ENCODE data around the gene AP1G1.

Gene AP1G1

GRCh38 chr16:71711789-71712188 lies 96.8 kb downstream of the AP1G1 start:
- Histone ChIP-seq H3K4me1 (ENCODE audit: control insufficient read depth in 1 of 2, insufficient read depth in 2 of 2, low read length in 2 of 2) (peaks cover 13 to 16% of the 10 kb centered on the region in 2 donors), H3K9me3 (ENCODE audit: control insufficient read depth in 1 of 2, low read length in 2 of 2) (no peaks in the 10 kb centered on the region), H3K36me3 (ENCODE audit: control insufficient read depth in 1 of 2, insufficient read depth in 2 of 2, low read length in 2 of 2) (no peaks in the 10 kb centered on the region), H3K27me3 (ENCODE audit: control insufficient read depth in 1 of 2, insufficient read depth in 2 of 2, low read length in 2 of 2) (no peaks in the 10 kb centered on the region), H3K9ac (ENCODE audit: low read depth in 1 of 2, low read length in 2 of 2) (no peak overlapping the region), H3K27ac (ENCODE audit: low read depth, low read length) (no peak overlapping the region), H3K4me3 (ENCODE audit: low read depth in 1 of 2, low read length in 2 of 2) (no peak overlapping the region)

DNA sequence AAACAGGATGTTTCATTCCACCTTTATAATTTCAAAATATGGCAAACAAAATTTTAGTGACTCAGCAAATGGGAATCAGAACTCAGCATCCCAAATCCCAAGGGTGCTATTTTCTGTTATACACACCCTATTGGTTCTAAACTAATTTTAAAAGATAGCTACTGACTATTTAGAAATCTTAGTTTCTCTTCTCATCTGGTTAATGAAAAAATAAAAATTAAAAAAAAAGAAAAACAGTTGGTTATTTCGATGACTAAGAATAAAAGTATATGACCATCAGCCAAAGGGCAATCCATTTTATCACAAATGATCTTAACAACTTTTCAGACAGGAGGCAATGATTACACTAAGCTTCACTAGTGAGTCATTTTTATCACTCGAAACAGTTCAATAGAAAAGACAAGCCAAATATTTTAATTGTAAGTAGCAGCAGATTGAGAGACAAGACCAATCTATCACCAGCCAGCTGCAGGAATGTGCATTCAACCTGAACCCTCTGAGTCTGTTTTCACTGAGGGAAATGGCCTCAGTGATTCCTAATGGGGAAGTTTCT lies 99.3 kb downstream of the AP1G1 start:
- no peaks in the 10 kb centered on the region for H3K9me3 ChIP-seq (ENCODE audit: control insufficient read depth in 1 of 2, low read length in 2 of 2)
- H3K36me3 ChIP-seq (ENCODE audit: control insufficient read depth in 1 of 2, insufficient read depth in 2 of 2, low read length in 2 of 2) = no peaks in the 10 kb centered on the region
- no peak overlapping the region for H3K4me3 ChIP-seq (ENCODE audit: low read depth in 1 of 2, low read length in 2 of 2)
- H3K4me1 ChIP-seq (ENCODE audit: control insufficient read depth in 1 of 2, insufficient read depth in 2 of 2, low read length in 2 of 2) = peaks cover 13 to 16% of the 10 kb centered on the region in 2 donors
- H3K27me3 ChIP-seq (ENCODE audit: control insufficient read depth in 1 of 2, insufficient read depth in 2 of 2, low read length in 2 of 2) = no peaks in the 10 kb centered on the region
- no peak overlapping the region for H3K27ac ChIP-seq (ENCODE audit: low read depth, low read length)
- H3K9ac ChIP-seq (ENCODE audit: low read depth in 1 of 2, low read length in 2 of 2) = no peak overlapping the region

GRCh38 chr16:71708696-71709095 lies 99.9 kb downstream of the AP1G1 start:
- Histone ChIP-seq H3K9ac (ENCODE audit: low read depth in 1 of 2, low read length in 2 of 2) (no peak overlapping the region), H3K27ac (ENCODE audit: low read depth, low read length) (no peak overlapping the region), H3K36me3 (ENCODE audit: control insufficient read depth in 1 of 2, insufficient read depth in 2 of 2, low read length in 2 of 2) (no peaks in the 10 kb centered on the region)

GRCh38 chr16:71707199-71707598 lies 101.4 kb downstream of the AP1G1 start:
- no peak overlapping the region for H3K27ac ChIP-seq (ENCODE audit: low read depth, low read length)
- no peaks in the 10 kb centered on the region for H3K27me3 ChIP-seq (ENCODE audit: control insufficient read depth in 1 of 2, insufficient read depth in 2 of 2, low read length in 2 of 2)
- H3K4me3 ChIP-seq (ENCODE audit: low read depth in 1 of 2, low read length in 2 of 2) = no peak overlapping the region
- H3K9ac ChIP-seq (ENCODE audit: low read depth in 1 of 2, low read length in 2 of 2) = no peak overlapping the region
- no peaks in the 10 kb centered on the region for H3K9me3 ChIP-seq (ENCODE audit: control insufficient read depth in 1 of 2, low read length in 2 of 2)
- peaks cover 13 to 16% of the 10 kb centered on the region in 2 donors for H3K4me1 ChIP-seq (ENCODE audit: control insufficient read depth in 1 of 2, insufficient read depth in 2 of 2, low read length in 2 of 2)
- H3K36me3 ChIP-seq (ENCODE audit: control insufficient read depth in 1 of 2, insufficient read depth in 2 of 2, low read length in 2 of 2) = no peaks in the 10 kb centered on the region

More at GRCh38 chr16:71708696-71709095, 99.9 kb downstream of the AP1G1 start:
- Histone ChIP-seq H3K9me3 (ENCODE audit: control insufficient read depth in 1 of 2, low read length in 2 of 2) (no peaks in the 10 kb centered on the region), H3K27me3 (ENCODE audit: control insufficient read depth in 1 of 2, insufficient read depth in 2 of 2, low read length in 2 of 2) (no peaks in the 10 kb centered on the region), H3K4me3 (ENCODE audit: low read depth in 1 of 2, low read length in 2 of 2) (no peak overlapping the region), H3K4me1 (ENCODE audit: control insufficient read depth in 1 of 2, insufficient read depth in 2 of 2, low read length in 2 of 2) (peaks cover 13 to 16% of the 10 kb centered on the region in 2 donors)

GRCh38 chr16:71706046-71706445 lies 102.6 kb downstream of the AP1G1 start:
- H3K4me3 ChIP-seq (ENCODE audit: low read depth in 1 of 2, low read length in 2 of 2) = no peak overlapping the region
- H3K27ac ChIP-seq (ENCODE audit: low read depth, low read length) = no peak overlapping the region
- no peak overlapping the region for H3K9ac ChIP-seq (ENCODE audit: low read depth in 1 of 2, low read length in 2 of 2)
- H3K9me3 ChIP-seq (ENCODE audit: control insufficient read depth in 1 of 2, low read length in 2 of 2) = no peaks in the 10 kb centered on the region
- H3K27me3 ChIP-seq (ENCODE audit: control insufficient read depth in 1 of 2, insufficient read depth in 2 of 2, low read length in 2 of 2) = no peaks in the 10 kb centered on the region
- peaks cover 13 to 16% of the 10 kb centered on the region in 2 donors for H3K4me1 ChIP-seq (ENCODE audit: control insufficient read depth in 1 of 2, insufficient read depth in 2 of 2, low read length in 2 of 2)
- no peaks in the 10 kb centered on the region for H3K36me3 ChIP-seq (ENCODE audit: control insufficient read depth in 1 of 2, insufficient read depth in 2 of 2, low read length in 2 of 2)

DNA sequence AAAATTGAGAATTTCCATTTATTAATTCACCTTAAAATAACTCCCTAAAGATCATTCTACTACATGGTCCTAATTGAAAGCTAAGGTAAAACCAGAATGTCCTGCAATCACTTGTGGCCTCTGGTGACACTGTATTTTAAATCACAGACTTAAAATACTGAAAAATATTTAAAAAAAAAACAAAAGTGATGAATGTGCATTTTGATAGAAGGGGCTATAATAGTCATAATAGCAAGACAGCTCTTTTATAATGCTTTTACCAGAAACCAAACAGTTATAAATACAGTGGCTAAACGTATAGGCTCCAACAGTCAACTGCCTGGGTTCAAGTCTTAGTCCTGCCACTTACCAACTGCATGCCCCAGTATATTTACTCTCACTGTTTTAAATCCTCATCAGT lies 105.3 kb downstream of the AP1G1 start:
- Histone ChIP-seq H3K9me3 (ENCODE audit: control insufficient read depth in 1 of 2, low read length in 2 of 2) (no peaks in the 10 kb centered on the region), H3K36me3 (ENCODE audit: control insufficient read depth in 1 of 2, insufficient read depth in 2 of 2, low read length in 2 of 2) (peaks cover 0 to 5% of the 10 kb centered on the region in 2 donors), H3K9ac (ENCODE audit: low read depth in 1 of 2, low read length in 2 of 2) (no peak overlapping the region), H3K4me3 (ENCODE audit: low read depth in 1 of 2, low read length in 2 of 2) (no peak overlapping the region), H3K27me3 (ENCODE audit: control insufficient read depth in 1 of 2, insufficient read depth in 2 of 2, low read length in 2 of 2) (no peaks in the 10 kb centered on the region), H3K27ac (ENCODE audit: low read depth, low read length) (no peak overlapping the region), H3K4me1 (ENCODE audit: control insufficient read depth in 1 of 2, insufficient read depth in 2 of 2, low read length in 2 of 2) (peaks cover 8 to 11% of the 10 kb centered on the region in 2 donors)

DNA sequence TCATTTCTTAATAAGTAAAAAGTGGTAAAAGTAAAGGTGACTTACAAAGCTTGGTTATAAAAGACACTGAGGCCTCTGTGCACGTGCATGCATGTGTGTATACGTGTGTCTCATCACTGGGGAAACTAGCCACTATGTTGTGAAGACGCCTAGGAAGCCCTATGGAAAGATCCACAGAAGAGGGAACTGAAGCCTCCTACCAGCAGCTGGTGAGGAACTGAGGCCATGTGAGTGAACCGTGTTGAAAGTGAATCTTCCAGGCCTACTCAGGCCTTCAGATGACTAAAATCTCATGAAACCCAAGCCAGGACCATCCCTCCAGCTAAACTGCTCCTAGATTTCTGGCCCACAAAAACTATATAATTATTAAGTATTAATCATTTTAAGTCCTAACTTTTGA lies 107.8 kb downstream of the AP1G1 start:
- Histone ChIP-seq H3K4me3 (ENCODE audit: low read depth in 1 of 2, low read length in 2 of 2) (no peak overlapping the region), H3K9ac (ENCODE audit: low read depth in 1 of 2, low read length in 2 of 2) (no peak overlapping the region), H3K4me1 (ENCODE audit: control insufficient read depth in 1 of 2, insufficient read depth in 2 of 2, low read length in 2 of 2) (no peaks in the 10 kb centered on the region), H3K9me3 (ENCODE audit: control insufficient read depth in 1 of 2, low read length in 2 of 2) (no peaks in the 10 kb centered on the region), H3K27ac (ENCODE audit: low read depth, low read length) (no peak overlapping the region), H3K36me3 (ENCODE audit: control insufficient read depth in 1 of 2, insufficient read depth in 2 of 2, low read length in 2 of 2) (peaks cover 0 to 5% of the 10 kb centered on the region in 2 donors), H3K27me3 (ENCODE audit: control insufficient read depth in 1 of 2, insufficient read depth in 2 of 2, low read length in 2 of 2) (no peaks in the 10 kb centered on the region)

DNA sequence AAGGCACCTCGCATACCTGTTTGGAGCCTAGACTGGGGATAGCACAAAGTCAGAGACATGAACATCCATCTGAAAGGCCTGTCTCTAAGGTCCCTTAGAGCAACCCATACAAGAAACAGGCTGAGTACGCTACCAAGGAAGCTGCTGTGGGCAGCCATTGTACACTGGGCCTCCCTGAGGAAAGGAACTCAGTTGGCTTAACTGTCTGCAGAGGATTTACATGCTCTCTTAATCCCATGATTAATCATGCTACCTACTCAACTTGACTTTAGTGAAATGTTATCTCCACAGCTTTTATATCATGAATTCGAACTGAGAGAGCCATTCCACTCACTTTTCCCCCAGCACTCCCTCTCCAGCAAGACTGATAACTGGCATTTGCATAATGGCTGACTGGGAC lies 110.1 kb downstream of the AP1G1 start:
- Histone ChIP-seq H3K4me3 (ENCODE audit: low read depth in 1 of 2, low read length in 2 of 2) (no peak overlapping the region), H3K27me3 (ENCODE audit: control insufficient read depth in 1 of 2, insufficient read depth in 2 of 2, low read length in 2 of 2) (no peaks in the 10 kb centered on the region), H3K27ac (ENCODE audit: low read depth, low read length) (no peak overlapping the region), H3K9me3 (ENCODE audit: control insufficient read depth in 1 of 2, low read length in 2 of 2) (no peaks in the 10 kb centered on the region), H3K36me3 (ENCODE audit: control insufficient read depth in 1 of 2, insufficient read depth in 2 of 2, low read length in 2 of 2) (peaks cover 0 to 5% of the 10 kb centered on the region in 2 donors), H3K9ac (ENCODE audit: low read depth in 1 of 2, low read length in 2 of 2) (no peak overlapping the region), H3K4me1 (ENCODE audit: control insufficient read depth in 1 of 2, insufficient read depth in 2 of 2, low read length in 2 of 2) (no peaks in the 10 kb centered on the region)

GRCh38 chr16:71693164-71693563 lies 115.5 kb downstream of the AP1G1 start:
- Histone ChIP-seq H3K4me1 (ENCODE audit: control insufficient read depth in 1 of 2, insufficient read depth in 2 of 2, low read length in 2 of 2) (no peaks in the 10 kb centered on the region), H3K9me3 (ENCODE audit: control insufficient read depth in 1 of 2, low read length in 2 of 2) (no peaks in the 10 kb centered on the region), H3K4me3 (ENCODE audit: low read depth in 1 of 2, low read length in 2 of 2) (no peak overlapping the region), H3K27ac (ENCODE audit: low read depth, low read length) (no peak overlapping the region), H3K9ac (ENCODE audit: low read depth in 1 of 2, low read length in 2 of 2) (no peak overlapping the region), H3K36me3 (ENCODE audit: control insufficient read depth in 1 of 2, insufficient read depth in 2 of 2, low read length in 2 of 2) (peaks cover 5 to 6% of the 10 kb centered on the region in 2 donors), H3K27me3 (ENCODE audit: control insufficient read depth in 1 of 2, insufficient read depth in 2 of 2, low read length in 2 of 2) (no peaks in the 10 kb centered on the region)

DNA sequence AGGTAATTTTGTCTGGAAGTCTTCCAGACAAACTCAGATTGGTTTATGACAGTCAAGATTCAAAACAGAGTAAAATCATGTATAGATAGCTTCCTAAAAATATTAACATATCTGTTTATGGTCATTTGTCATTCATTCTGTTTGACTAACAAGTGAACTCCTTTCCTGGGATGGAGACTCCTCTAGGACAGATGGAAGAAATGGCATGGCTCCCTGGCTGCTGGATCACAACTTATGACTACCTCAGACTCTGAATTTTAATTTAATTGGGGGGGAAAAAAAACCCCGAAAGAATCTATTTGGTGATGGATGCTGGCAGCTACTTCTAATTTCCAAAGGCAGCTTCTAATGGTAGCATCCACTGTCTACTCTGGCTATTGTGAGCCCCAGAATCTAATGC lies 118.7 kb downstream of the AP1G1 start:
- H3K4me3 ChIP-seq (ENCODE audit: low read depth in 1 of 2, low read length in 2 of 2) = no peak overlapping the region
- no peak overlapping the region for H3K9ac ChIP-seq (ENCODE audit: low read depth in 1 of 2, low read length in 2 of 2)
- H3K9me3 ChIP-seq (ENCODE audit: control insufficient read depth in 1 of 2, low read length in 2 of 2) = no peaks in the 10 kb centered on the region
- H3K4me1 ChIP-seq (ENCODE audit: control insufficient read depth in 1 of 2, insufficient read depth in 2 of 2, low read length in 2 of 2) = no peaks in the 10 kb centered on the region
- H3K27me3 ChIP-seq (ENCODE audit: control insufficient read depth in 1 of 2, insufficient read depth in 2 of 2, low read length in 2 of 2) = no peaks in the 10 kb centered on the region
- H3K27ac ChIP-seq (ENCODE audit: low read depth, low read length) = no peak overlapping the region
- peaks cover 5 to 6% of the 10 kb centered on the region in 2 donors for H3K36me3 ChIP-seq (ENCODE audit: control insufficient read depth in 1 of 2, insufficient read depth in 2 of 2, low read length in 2 of 2)

GRCh38 chr16:71687861-71688260 lies 120.8 kb downstream of the AP1G1 start:
- peaks cover 5 to 9% of the 10 kb centered on the region in 2 donors for H3K36me3 ChIP-seq (ENCODE audit: control insufficient read depth in 1 of 2, insufficient read depth in 2 of 2, low read length in 2 of 2)

More at GRCh38 chr16:71687861-71688260, 120.8 kb downstream of the AP1G1 start:
- no peak overlapping the region for H3K27ac ChIP-seq (ENCODE audit: low read depth, low read length)
- no peak overlapping the region for H3K9ac ChIP-seq (ENCODE audit: low read depth in 1 of 2, low read length in 2 of 2)
- no peaks in the 10 kb centered on the region for H3K4me1 ChIP-seq (ENCODE audit: control insufficient read depth in 1 of 2, insufficient read depth in 2 of 2, low read length in 2 of 2)
- H3K27me3 ChIP-seq (ENCODE audit: control insufficient read depth in 1 of 2, insufficient read depth in 2 of 2, low read length in 2 of 2) = no peaks in the 10 kb centered on the region
- H3K9me3 ChIP-seq (ENCODE audit: control insufficient read depth in 1 of 2, low read length in 2 of 2) = no peaks in the 10 kb centered on the region
- H3K4me3 ChIP-seq (ENCODE audit: low read depth in 1 of 2, low read length in 2 of 2) = no peak overlapping the region
